AG20443 (cell line): ENCODE measurements around the gene P2RY13.

ENCODE experiments used
- DNase-seq: peaks from one replicate; pipeline ENCODE4 v3.0.0; 2012; ENCODE audit warnings: low spot score, mixed read lengths

P2RY13 gene

DNA sequence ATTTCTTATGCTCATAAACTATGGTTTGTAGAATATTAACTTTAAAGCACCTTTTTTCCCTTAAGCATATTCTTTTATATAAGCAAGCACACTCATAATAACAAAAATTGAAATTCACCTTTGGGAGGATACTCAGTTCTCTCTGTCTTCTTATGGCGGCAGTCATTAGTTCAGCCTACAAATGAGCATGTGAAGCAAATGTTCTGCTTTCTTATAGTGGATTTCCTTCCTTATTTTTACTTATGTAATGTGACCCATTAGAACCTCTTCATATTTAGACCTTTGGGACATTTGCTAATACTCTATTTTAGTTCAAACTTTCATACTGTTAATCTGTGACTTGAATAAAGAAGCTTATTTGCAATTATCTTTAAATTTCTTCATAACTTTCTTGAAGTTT is at the start of gene P2RY13:
Gene P2RY13, minus strand, starts transcription at position 187 of the 400 bp plus-strand sequence. Its CDS starts 21 bp downstream, at position 166.
- DNase-seq: no peak

GRCh38 chr3:151377768-151378385 is 48.5 kb upstream of the P2RY13 start:
- no peak for DNase-seq

DNA sequence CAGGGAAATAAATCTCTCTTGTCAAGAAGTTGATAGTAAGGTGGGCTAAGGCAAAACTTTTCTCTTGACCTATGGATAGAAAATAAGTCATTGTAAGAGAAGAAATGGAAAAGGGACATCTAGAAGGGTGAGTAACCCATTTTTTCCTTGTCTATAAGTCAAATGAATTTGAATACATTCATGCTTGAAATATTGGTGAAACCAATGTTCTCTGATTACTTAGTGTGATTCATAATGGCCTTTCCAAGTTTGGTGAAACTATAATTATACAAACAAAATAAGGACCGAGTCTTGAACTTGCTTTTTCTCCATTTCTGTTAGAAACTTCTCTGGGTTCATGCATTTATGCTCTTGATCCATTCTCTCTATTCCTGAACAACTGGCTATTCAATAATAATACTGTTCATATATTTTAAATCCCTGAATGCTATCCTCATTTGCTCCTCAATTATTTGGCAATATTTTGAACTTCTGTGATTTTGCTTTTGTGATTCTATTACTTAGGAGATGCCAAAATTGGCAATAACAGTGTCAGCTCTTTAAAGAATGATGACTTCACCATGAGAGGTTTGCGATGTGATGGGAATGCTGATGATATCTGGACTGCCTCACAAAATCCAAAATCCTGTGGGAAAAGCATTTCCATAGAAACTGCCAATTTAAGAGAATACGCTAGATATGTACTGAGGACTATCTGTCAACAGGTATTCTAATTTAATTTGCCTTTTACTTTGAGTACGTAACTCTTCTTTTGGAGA is 42.9 kb upstream of the P2RY13 start:
- peak; percentile 42 for DNase-seq

- DNase-seq: peak; percentile 23
Measured at GRCh38 chr3:151371526-151371925, 42.2 kb upstream of the P2RY13 start.

DNA sequence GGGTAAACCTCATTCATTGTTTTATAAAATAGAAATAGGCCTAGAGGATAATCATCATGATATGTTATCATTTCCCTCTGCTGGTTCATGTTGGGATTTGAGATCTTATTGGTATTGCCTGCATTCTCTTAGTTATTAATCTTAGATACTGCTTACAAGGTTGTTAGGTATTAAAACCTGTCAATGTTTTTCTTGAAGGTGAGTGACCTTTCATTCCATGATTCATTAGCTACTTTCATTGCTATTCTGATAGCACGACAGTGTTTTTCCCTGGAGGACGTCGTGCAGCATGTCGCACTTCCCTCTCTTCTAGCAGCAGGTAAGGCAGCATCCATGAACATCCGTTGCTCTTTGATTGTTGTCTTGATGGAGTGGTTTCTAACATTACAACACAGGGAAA is 38.1 kb upstream of the P2RY13 start:
- no peak for DNase-seq

GRCh38 chr3:151366993-151367392 is 37.6 kb upstream of the P2RY13 start:
- no peak for DNase-seq

GRCh38 chr3:151362751-151363174 is 33.4 kb upstream of the P2RY13 start:
- DNase-seq: peak; percentile 19

DNA sequence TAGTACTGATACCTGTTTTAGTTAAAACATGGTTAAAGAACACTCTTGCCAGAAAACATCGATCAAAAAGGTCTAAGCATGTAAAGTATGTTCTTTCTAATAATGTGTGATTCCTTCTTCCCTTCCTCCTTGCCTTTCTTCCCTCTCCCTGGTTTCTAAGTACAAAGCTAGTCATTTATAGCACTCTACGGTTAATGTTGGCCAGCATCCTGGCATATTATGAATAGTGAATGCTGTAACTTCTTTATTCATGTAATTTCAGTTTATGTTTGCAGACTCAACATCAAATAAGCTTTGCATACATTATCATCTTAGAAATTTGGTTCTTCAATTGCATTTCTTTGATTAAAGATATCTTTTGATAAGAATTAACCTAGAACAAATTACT is 28.1 kb upstream of the P2RY13 start:
- DNase-seq: no peak

DNA sequence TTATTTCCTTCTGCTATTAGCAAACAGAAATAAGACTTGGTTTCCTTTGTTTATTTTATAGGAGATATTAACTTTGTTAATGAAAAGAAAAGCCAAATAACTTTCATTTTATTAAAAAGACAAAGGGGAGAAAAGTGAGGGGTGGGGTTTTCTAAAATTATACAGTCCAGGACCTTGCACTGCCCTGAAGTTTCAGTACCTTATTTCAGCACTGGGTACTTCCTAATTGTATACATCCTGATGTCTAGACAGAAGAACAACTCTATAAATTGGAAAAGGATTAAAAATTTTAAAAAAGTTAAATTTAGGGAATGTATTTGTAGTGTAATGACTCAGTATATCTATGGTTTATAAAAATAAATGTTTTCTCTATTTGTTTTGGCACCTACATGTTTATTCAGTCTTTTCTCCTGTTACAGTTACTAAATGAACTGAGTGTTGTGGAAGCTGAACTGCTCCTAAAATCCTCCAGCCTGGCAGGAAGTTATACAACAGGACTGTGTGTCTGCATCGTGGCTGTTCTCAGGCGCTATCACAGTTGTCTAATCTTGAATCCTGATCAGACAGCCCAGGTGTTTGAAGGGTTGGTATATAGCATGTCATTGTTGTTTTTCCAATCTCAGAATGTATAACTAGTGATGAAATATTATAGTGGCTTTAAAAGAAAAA is 27.6 kb upstream of the P2RY13 start:
- no peak for DNase-seq

- DNase-seq: no peak
Measured at GRCh38 chr3:151351648-151352047, 22.3 kb upstream of the P2RY13 start.

- DNase-seq: no peak
Measured at GRCh38 chr3:151351219-151351618, 21.9 kb upstream of the P2RY13 start.

DNA sequence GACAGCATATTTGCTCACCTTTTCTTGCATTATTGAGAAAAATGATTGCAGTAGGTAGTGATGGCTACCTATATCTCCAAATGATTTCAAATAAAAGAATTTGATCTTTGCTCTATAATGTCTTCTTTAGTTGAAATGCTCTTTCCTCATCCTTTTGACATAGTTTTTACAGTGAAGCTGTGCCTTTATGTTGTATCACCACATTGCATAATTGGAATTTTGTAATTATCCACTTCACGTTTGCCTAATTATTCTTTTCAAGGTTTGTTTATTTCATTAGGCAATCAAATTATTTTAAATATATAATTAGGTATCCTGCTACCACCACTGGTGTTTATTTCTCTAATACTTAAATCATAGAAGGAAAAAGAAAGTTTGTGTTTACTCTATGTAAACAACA is 21.3 kb upstream of the P2RY13 start:
- DNase-seq: no peak

DNA sequence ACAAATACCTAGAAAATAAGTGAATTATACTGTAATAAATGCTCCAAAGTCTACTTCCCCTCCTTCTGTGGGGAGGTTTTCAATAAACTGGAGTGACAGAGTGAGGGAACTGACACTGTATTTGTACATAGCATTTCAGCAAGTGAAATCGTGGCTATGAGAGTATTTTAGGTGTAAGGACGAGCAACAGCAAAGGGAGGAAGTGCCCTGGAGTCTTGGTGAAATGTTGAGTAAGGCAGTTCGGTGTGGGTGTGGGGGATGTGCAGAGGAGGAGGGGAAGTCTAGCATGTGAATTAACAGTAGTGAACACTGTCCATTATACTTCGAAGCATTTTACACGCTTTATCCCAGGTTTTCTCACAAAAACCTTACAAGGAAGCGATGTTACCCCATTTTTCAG is 18.1 kb upstream of the P2RY13 start:
- DNase-seq: no peak

GRCh38 chr3:151346292-151346691 is 16.9 kb upstream of the P2RY13 start:
- no peak for DNase-seq

DNA sequence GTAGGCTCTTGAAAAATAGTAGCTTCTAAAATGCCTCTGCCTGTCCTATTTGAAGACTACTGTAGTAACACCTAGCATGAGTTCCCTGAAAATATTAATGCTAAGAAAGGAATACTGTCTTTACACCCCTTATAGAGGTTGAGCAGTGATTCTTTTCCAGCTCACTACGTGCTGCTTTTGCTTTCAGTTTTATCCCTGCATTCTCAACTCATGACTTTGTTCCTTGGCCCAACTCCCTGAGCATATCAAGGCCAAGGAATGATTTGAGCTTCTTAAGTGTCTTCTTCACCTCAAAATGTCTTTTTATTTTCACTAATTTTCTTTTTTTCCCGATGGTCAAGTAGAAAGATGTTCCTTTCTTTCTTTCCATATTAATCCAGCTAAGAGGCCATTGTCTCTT is 16.5 kb upstream of the P2RY13 start:
- peak; percentile 65 for DNase-seq

DNA sequence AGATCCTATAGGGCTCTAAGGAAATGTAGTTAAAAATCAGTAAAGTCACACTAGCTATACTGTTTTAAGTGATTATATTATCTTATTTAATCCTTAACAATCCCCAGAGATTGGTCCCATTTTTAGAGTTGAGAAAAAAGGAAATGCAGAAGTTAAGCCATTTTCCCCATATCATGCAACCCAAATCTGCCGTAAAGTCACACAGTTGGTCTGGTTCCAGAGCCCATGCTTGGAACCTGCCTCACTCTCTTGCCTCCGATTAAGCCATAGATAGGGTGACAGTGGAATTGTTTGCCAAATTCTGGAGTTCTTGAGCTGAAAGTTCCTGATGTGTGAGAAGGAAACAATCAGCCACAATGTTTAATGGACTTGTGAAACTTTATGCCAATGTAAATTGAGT is 2.3 kb upstream of the P2RY13 start:
- no peak for DNase-seq

GRCh38 chr3:151330899-151331298 is 1.6 kb upstream of the P2RY13 start:
- no peak for DNase-seq

- DNase-seq: no peak
Measured at GRCh38 chr3:151330379-151330778, 1.0 kb upstream of the P2RY13 start.

DNA sequence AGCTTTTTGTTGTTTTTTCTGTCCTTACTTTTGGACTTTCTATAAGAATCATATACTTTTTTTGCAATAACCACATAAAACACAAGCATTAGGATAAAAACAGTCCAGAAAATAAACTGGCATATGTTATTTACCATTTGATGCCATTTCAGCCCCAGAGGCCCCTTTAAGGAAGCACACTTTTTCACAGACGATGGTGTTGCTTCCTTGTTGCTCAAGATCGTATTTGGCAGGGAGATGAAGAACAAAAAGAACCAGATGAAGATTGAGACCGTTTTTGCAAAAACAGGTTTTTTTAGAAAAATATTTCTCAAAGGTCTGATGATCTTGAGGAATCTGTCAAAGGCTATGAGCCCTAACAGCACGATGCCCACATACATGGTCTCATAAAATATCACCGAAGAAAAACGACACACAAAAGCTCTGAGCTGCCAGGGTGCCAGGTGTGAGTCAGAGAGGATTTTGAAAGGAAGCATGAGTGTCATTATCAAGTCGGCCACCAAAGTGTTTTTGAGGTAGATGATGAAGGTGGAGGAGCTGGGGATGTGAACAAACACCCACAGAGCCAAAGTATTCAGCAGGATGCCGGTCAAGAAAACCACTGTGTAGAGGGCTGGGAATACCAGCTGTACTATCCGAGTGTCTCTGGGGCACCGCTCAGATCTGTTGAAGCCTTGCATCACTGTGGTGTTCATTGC is 902 bp downstream of the P2RY13 start:
- DNase-seq: peak; percentile 28

DNA sequence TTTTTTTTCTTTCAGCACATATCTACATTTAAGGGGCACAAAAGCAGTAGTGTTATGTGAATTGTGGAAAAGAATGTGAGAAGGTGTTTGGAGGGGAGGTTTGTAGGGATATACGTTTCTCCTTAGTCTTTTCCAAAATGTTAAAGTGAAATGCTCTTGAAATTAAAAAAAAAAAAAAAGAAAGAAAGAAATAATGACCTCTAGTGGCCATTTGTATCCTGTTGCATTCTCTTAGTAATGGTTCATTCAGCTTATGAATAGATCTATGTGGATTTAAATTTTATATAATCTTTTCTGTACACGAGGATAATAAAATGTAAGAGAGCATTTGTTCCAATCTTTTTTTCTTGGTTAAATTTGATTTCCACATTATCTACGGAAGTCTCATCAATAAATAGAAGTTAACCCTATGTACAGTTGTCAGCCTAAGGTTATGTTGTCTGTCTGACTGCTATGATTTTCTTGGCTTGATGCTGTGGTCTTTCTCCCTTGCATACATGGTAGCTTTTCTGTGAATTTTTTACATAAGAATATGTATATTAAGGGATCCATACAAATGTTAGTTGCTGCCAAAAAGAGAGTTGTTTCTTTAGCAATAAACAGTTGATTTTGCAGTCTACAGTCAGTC is 1.7 kb downstream of the P2RY13 start:
- DNase-seq: peak; percentile 37

DNA sequence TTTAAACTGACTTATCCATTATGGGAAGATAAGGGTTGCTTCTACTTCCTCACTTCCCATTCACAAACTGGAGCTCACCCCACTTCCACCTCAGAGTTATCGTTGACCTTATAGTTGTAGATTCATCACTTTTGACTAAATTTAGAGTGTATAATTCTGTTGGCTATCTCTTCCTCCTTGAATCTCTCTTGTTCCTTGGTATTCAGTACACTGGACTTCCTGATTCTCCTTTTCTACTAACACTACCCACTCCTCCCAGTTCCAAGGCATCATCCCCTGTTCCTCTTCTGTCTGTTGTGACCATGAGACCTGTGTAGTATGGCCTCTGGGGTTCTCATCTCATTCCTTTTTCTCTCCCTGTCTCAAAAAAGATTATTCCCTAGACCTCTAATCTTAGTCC is 6.8 kb downstream of the P2RY13 start:
- no peak for DNase-seq

- DNase-seq: no peak
Measured at GRCh38 chr3:151321526-151321925, 7.8 kb downstream of the P2RY13 start.
